ENCODE results near the gene ZNF26.

- TF ChIP-seq TAF1 (IDR thresholded peaks at IDR 0.05; ENCODE audit: borderline replicate concordance, insufficient read depth, low read length) (no peak), SIN3A (IDR thresholded peaks at IDR 0.05; ENCODE audit: borderline replicate concordance, insufficient read depth, low read length) (no peak), POLR2AphosphoS5 (IDR thresholded peaks at IDR 0.05; ENCODE audit: low read depth, low read length) (no peak)
These were observed 688 bp downstream of the ZNF26 start for GRCh38 chr12:132986885-132987225.
